GM23338 (cell line): ENCODE results near the gene MADCAM1.

Source experiments
- CREB1 ChIP-seq: fragments of 250-450 bp; sonication (Bioruptor Pico); IDR thresholded peaks from 2 replicates; pipeline ENCODE4 v1.5.0; 2020; ENCODE audit warnings: low read depth, mild to moderate bottlenecking, moderate library complexity
- CTCF ChIP-seq, 2 experiments: fragments of 200-600 bp in 1 of 2; sonication (generic) in 1 of 2; conservative IDR thresholded peaks; 2 replicates each; pipeline versions ENCODE4 v1.5.1 to v1.6.1; 2016 to 2017; ENCODE audit warnings: antibody characterized with exemption in 2 of 2, low read depth in 2 of 2, mild to moderate bottlenecking in 2 of 2, moderate library complexity in 1 of 2
- EZH2 ChIP-seq: fragments of 200-600 bp; sonication (generic); IDR thresholded peaks from one replicate; pipeline ENCODE4 v1.8.0; 2017; ENCODE audit warnings: antibody characterized with exemption, mild to moderate bottlenecking, low read depth; ENCODE audit not compliant: unreplicated experiment
- EZH2phosphoT487 ChIP-seq: fragments of 200-600 bp; sonication (generic); IDR thresholded peaks from one replicate; pipeline ENCODE4 v1.8.1; 2018; ENCODE audit warnings: antibody characterized with exemption; ENCODE audit not compliant: unreplicated experiment
- JUNB ChIP-seq: IDR thresholded peaks from one replicate; pipeline ENCODE4 v1.6.1; 2016; ENCODE audit warnings: antibody characterized with exemption; ENCODE audit not compliant: unreplicated experiment
- NANOG ChIP-seq: IDR thresholded peaks from 2 replicates; pipeline ENCODE4 v1.6.1; 2016; ENCODE audit warnings: antibody characterized with exemption, borderline replicate concordance
- POLR2AphosphoS5 ChIP-seq: IDR thresholded peaks from 2 replicates; pipeline ENCODE4 v1.6.1; 2016; ENCODE audit warnings: antibody characterized with exemption, low read depth
- REST ChIP-seq: IDR thresholded peaks from one replicate; pipeline ENCODE4 v1.6.1; 2018; ENCODE audit warnings: antibody characterized with exemption; ENCODE audit not compliant: unreplicated experiment

GRCh38 chr19:519449-519865 lies 23.2 kb downstream of the MADCAM1 start:
- no peak for TF ChIP-seq EZH2phosphoT487
- no peak for TF ChIP-seq CTCF (conservative IDR thresholded peaks at IDR 0.05; ENCODE audit: low read depth in 2 of 2)
- no peak for TF ChIP-seq EZH2
- TF ChIP-seq REST = no peak
- no peak for TF ChIP-seq CREB1
- TF ChIP-seq POLR2AphosphoS5 = no peak
- no peak for TF ChIP-seq NANOG
- TF ChIP-seq JUNB = no peak
